A549 treated with ZK216348 at 1 μM for 4 hours (cell line): ENCODE measurements around the gene KIR2DL3. TPM values are rescaled to one million over a fixed set of nuclear protein-coding genes. Genes with fewer than 3 reads are reported as not detected.

Experiments used
- total RNA-seq: library from RNA; stranded (reverse); fragments of 200-300 nt; extraction: Qiagen RNA extraction; gene quantifications from 5 replicates; pipeline ENCODE4 v1.2.3, GENCODE V29; 2022; ENCODE audit warnings: low read depth

The KIR2DL3 gene
- total RNA-seq: not detected in 5 replicates

DNA sequence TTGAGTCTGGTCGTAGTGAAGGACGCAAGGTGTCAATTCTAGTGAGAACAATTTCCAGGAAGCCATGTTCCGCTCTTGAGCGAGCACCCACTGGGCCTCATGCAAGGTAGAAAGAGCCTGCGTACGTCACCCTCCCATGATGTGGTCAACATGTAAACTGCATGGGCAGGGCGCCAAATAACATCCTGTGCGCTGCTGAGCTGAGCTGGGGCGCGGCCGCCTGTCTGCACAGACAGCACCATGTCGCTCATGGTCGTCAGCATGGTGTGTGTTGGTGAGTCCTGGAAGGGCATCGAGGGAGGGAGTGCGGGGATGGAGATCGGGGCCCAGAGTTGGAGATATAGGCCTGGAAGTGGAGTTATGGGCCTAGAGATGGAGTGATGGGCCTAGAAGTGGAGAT, at the start of gene KIR2DL3:
TSS of gene KIR2DL3 (plus strand) at position 208 of the 400 bp plus-strand sequence. CDS start at position 241, 33 bp downstream.

DNA sequence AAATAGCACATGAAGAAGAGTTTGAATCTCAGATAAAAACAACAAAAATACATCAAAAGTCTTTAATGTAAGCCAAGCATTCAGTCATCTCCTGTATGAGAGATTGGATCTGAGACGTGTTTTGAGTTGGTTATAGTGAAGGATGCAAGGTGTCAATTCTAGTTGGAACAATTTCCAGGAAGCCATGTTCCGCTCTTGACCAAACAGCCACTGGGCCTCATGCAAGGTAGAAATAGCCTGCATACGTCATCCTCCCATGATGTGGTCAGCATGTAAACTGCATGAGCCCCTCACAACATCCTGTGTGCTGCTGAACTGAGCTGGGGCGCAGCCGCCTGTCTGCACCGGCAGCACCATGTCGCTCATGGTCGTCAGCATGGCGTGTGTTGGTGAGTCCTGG, 14.2 kb upstream of the KIR2DL3 start, which contains the start of gene KIR3DL3:
TSS of gene KIR3DL3 (plus strand) at position 301 of the 400 bp plus-strand sequence. CDS start at position 356, 55 bp downstream.

DNA sequence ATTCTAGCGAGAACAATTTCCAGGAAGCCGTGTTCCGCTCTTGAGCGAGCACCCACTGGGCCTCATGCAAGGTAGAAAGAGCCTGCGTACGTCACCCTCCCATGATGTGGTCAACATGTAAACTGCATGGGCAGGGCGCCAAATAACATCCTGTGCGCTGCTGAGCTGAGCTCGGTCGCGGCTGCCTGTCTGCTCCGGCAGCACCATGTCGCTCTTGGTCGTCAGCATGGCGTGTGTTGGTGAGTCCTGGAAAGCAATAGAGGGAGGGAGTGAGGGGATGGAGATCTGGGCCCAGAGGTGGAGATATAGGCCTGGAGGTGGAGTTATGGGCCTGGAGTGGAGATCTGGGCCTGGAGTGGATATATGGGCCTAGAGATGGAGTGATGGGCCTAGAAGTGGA, 31.3 kb downstream of the KIR2DL3 start, which contains the start of gene KIR2DL1:
TSS of gene KIR2DL1 (plus strand) at position 148 of the 400 bp plus-strand sequence. CDS start at position 206, 58 bp downstream.

Other genes with a start within 250 kb of the KIR2DL3 start
- not detected in 5 replicates for gene LAIR2, start 235.7 kb upstream of the KIR2DL3 start, total RNA-seq
- 0.09 TPM in 1 of 5 replicates, not detected in the others for gene LILRA2, start 164.7 kb upstream of the KIR2DL3 start, total RNA-seq
- not detected in 5 replicates for gene LILRA1, start 144.9 kb upstream of the KIR2DL3 start, total RNA-seq
- gene LILRB1, start 108.0 kb upstream of the KIR2DL3 start, total RNA-seq: 0.07 TPM in 1 of 5 replicates, not detected in the others
- not detected in 5 replicates for gene LILRB4, start 75.5 kb upstream of the KIR2DL3 start, total RNA-seq
- not detected in 5 replicates for gene KIR3DL3, start 14.1 kb upstream of the KIR2DL3 start, total RNA-seq
- not detected in 5 replicates for gene KIR2DL1, start 31.3 kb downstream of the KIR2DL3 start, total RNA-seq
- not detected in 5 replicates for gene KIR2DL4, start 65.1 kb downstream of the KIR2DL3 start, total RNA-seq
- gene KIR3DL1, start 78.0 kb downstream of the KIR2DL3 start, total RNA-seq: not detected in 5 replicates
- not detected in 5 replicates for gene KIR2DS4, start 94.2 kb downstream of the KIR2DL3 start, total RNA-seq
- gene KIR3DL2, start 111.9 kb downstream of the KIR2DL3 start, total RNA-seq: not detected in 5 replicates
- gene FCAR, start 135.7 kb downstream of the KIR2DL3 start, total RNA-seq: not detected in 5 replicates
- gene NCR1, start 167.6 kb downstream of the KIR2DL3 start, total RNA-seq: not detected in 5 replicates
- 0.08 TPM in 1 of 5 replicates, not detected in the others for gene NLRP7, start 209.0 kb downstream of the KIR2DL3 start, total RNA-seq
- 22.7 to 28.3 TPM (median 27.2 TPM) in 5 replicates for gene NLRP2, start 227.9 kb downstream of the KIR2DL3 start, total RNA-seq